HG03175 (cell line): Measurements from ENCODE around the gene ZNF223.

ENCODE experiments used
- ATAC-seq: cut with Tn5 transposase; IDR thresholded peaks from one replicate; pipeline ENCODE4 v1.9.1; 2021; ENCODE audit warnings: mild to moderate bottlenecking, moderate library complexity; ENCODE audit not compliant: unreplicated experiment

ZNF223 gene

GRCh38 chr19:44071824-44072542 lies 20.1 kb downstream of the ZNF223 start, which contains the start of gene ZNF284:
ZNF284 (plus strand) TSS chr19:44072159; CDS start chr19:44076390, 4,231 bp downstream.
- peak; percentile 98 for ATAC-seq

DNA sequence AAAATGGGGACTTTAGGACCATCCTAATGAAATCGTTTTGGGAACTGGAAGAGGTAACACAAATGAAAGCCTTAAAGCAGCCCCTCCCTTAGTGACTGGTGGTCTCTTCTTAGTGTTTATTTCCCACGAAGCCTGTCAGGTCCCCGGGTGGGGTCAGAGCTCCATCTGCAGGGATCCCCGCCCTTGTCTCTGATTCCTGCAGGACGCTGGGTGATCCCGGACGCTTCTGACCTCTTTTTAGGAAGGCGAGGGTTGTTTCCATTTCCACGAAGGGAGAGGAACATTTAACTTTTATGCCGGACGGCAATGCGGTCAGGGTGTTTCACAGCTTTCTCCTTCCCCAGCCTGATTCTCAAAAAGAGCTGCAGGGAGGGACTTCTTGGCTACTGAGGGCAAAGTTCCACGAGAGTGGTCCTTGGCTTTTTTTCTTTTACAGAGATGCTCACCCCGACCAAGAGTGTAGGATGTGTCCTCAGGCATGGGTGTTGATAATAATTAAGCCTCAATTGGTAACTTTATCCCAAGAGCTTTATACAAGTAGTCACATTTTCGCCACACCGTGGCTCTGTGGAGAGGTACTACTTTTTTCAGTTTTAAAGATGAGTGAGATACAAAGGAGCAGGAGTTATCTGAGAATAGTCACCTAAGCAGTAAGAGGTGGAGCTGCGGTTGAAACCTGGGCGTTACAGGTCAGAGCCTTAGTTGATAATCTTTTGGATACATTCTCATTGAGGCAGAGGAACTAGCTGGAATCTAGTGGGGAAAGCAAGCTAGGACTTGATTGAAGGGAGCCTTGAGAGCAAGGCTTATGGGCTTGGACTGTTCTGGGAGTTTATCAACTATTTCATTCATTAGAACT lies 20.9 kb downstream of the ZNF223 start:
- no peak for ATAC-seq

- no peak for ATAC-seq
Measured at GRCh38 chr19:44076325-44076724, 24.5 kb downstream of the ZNF223 start.

DNA sequence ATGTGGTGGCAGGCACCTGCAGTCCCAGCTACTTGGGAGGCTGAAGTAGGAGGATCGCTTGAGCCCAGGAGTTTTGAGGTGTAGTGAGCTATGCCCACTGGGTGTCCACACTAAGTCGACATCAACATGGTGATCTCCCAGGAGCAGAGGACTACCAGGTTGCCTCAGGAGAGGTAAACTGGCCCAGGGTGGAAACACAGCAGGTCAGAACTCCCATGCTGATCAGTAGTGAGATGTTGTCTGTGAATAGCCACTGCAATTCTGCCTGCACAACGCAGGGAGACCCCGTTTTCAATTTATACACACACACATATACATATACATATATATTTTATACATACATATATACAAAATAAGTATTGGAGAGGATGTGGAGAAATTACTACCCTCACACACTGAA lies 40.3 kb downstream of the ZNF223 start:
- no peak for ATAC-seq

- ATAC-seq, result peak; percentile 74
Measured at GRCh38 chr19:44093931-44094765, 42.3 kb downstream of the ZNF223 start, which contains the start of gene ZNF224. ZNF224 (plus strand) TSS chr19:44094361; CDS start chr19:44097874, 3,513 bp downstream.

- no peak for ATAC-seq
Measured at GRCh38 chr19:44107751-44108150, 55.9 kb downstream of the ZNF223 start.

- no peak for ATAC-seq
Measured at GRCh38 chr19:44109458-44109857, 57.6 kb downstream of the ZNF223 start.

DNA sequence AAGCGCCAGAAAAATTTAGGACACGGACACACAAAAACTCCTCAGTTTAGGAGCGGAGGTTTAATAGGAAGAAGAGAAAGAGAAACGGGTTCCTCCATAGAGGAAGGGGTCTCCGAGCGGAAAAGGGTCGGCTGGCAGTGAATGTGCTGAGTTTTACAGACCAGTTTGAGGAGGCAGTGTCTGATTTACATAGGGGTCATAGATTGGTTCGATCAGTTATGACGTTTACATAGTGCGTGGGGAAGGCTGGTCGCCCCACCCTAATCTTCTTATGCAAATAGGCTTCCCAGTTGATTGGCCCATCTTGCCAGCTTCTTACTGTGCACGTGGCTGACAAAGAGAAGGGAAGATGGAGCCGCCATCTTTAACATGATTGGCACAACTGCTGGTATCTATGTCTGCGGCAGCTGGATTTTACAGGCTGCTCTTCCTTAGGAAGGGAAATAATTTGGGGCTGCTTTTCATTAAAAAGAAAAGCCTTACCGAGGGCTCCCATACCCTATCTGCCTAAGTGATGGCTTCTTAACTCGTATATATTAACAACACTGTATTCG lies 60.2 kb downstream of the ZNF223 start:
- no peak for ATAC-seq

DNA sequence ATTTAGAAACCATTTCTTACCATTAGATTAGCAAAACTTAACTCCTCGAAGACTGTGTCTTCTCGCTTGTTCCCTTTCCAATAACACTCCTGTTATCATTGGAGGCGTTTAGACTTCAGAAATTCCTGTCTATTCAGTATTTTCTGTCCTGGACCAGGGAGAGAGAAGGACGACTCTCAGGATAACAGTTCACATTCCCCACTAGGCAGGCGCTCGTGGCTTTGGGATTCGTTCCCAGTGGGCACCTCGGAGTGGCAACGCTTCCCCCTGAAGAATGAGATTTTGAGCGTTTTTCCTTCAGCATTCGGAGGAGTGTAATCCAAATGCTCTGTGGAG lies 60.9 kb downstream of the ZNF223 start:
- ATAC-seq, result no peak

DNA sequence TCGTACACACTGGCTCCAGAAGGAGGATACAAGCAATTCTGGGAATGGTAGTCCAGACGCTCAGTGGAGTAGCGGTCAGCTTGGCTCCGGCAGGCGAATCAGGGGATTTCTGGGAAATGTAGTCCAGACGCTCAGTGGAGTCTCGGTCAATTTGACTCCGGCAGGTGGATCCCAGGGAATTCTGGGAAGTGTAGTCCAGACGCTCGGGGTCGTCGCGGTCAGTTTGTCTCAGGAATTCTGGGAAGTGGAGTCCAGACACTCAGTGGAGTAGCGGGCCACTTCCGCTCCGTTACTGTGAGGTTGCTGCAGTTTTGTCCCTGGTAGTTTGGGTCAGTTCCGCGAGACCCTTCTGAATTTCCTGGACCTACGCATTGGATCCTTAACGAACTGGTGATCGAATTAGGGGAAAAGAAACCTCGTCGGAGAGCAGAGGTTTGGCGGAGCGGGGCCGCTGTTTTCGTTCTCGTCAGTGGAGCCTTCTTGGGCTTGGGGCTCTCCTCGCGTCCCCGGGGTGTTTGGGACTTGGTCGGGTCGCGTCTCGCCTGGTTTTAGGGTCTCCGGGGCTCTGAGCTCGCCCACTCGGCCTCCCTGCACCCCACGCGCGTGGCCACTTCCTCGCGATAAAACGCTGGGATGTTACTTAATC lies 61.4 kb downstream of the ZNF223 start, which contains the start of gene ZNF225:
Gene ZNF225, plus strand, starts transcription at position 262 of the 646 bp plus-strand sequence. CDS start 2,429 bp downstream, outside the sequence.
- ATAC-seq, result peak; percentile 90

DNA sequence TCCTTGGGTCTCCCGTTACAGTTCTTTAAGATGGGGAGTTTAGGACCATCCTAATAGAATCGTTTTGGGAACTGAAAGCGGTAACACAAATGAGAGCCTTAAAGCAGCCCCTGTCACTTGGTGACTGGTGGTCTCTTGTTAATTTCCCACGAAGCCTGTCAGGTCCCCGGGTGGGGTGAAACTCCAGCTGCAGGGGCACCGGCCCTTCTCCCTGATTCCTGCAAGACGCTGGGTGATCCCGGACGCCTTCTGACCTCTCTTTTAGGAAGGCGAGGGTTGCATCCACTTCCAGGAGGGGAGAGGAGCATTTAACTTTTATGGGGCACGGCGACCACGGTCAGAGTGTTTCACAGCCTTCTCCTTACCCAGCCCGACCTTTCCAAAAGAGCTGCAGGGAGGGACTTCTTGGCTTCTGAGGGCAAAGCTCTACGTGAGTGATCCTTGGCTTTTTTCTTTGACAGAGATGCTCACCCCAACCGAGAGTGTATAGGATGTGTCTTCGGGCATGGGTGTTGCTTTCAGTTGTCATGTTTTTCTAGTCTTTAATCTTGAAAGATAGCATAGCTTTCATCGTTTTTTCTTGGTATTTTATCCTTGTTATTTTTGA lies 62.1 kb downstream of the ZNF223 start:
- ATAC-seq, result peak; percentile 26
